Hepatic stellate cell (primary cell): Measurements from ENCODE around the gene KIT.

Experiments used
- DNase-seq: peaks from one replicate; pipeline ENCODE4 v3.0.0; 2011; ENCODE audit warnings: low spot score

KIT gene

DNA sequence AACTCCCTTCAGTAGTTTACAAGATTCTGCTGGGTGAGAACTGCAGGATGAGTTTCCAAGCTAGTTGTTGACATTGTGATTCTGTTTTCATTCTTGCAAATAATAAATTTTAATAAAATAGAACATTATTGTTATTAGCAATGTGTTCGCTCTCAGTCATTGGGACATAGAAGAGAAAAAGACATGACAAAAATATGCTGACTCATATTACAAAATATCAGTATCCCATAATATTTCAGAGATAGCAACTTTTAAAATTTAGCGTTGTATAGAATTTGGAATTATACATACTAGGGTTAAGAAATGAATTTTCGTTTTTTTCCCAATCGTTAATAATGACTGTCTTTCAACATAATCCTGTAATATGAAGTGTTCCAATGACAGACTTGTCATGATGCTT, 45.4 kb downstream of the KIT start:
- no peak for DNase-seq

DNA sequence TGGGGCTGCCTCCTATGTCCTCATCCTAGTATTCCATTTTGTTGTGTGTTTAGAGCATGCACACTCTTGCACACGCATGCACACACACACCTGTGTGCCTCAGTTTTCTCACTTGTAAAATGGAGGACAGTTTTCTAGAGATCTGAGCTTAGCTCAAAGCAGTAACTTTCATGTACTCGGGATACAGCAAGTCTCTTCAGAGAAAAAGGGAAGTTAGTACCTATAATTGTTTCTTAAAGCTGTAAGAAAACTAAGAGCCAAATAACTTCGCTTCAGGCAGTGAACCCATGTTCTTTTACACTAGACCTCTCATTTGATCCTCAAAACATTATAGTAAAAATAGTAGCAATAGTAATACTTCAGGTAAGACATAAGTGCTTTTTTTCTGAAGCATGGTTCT, 49.6 kb downstream of the KIT start:
- DNase-seq, result no peak

DNA sequence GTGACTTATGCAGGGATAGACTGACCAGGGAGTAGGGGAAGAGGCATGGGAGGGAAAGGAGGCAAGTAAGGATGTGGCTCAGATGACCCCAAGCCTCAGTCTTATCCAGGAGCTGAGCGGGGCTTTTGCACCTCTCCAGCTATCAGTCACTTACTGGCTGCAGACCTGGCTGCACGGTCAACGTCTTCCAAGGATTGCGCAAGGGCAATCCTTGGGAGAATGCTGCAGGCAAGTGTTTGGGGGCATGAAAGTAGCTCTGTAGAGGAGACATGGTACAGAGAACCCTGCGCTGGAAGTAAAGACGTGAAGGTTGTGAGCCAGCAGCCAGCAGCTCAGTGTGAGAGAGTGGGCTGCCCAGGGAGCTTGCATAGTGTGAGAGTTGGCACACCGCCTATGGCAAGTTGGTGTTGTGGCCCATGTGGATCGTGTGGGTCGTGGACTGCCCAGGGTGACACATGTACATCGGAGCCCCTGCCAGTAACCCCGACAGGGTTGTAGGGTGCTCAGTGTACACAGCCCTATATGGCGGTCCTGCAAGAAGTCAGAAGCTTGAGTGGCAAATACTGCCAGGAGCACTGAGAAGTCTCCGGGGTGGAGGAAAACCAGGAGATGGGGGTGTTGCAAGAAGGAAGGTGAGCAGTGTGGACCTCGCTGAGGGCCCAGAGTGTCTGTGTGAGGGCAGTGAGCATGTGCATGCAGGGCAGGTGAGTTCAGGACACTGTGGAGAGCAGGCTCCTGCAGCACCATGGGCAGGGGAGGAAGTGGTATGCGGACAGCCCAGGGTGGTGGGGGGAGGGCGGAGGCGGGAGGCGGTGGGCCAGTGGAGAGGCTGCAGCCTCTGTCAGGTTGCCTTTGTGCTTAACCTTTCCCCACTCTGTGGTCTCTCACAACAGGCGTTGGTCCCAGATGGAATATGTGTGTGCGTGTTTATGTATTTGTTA, 50.9 kb downstream of the KIT start:
- DNase-seq, result no peak

DNA sequence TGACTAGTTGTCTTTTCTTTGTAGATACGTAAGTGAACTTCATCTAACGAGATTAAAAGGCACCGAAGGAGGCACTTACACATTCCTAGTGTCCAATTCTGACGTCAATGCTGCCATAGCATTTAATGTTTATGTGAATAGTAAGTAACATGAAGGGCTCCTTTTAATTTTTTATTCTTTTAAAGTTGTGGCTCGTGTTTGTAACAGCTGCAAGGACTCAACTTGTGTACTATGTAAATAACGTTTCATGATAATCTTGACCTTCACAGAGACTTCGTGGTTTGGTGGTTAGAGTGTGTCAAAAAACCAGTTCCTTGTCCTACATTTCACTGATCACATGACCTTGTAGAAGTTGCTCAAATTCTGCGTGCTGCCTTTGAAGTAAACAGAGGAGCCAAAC, 51.6 kb downstream of the KIT start:
- DNase-seq, result no peak

DNA sequence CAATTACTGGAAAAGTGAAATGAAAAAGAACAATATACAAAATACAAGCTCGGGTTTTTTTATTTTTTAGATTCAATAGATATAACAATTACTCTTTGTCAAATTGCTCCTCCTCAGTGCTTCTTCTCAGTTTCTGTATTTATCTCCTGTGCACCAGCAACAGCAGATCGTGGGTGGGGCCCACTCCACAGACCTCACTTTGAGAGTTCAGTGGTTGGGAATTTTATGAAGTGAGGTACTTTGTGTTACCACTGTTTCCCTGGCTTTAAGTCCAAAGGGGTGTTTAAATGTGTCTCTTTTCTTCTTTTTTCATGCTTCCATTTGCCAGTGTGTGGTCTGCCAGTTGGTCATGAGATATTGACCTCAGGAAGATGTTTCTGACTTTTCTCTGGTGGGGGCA, 54.4 kb downstream of the KIT start:
- DNase-seq, result no peak

DNA sequence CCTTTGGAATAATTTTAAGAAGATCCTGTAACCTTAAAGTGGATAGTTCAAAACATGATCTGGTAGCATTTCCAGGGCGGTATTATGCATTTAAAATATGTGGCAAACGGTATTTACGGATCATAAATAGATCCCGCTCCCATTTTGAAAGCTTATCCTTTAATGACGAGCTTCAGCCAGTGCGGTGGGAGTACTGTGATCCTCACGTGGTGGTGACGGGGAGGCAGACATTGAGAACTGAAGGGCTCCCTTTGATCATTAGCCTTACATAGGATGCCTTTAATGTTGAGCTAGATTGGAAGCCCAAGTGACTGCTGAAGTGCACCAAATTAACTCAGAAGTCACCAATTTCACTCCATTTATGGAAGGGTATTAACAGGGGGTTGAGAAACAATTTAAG, 56.9 kb downstream of the KIT start:
- DNase-seq, result no peak

DNA sequence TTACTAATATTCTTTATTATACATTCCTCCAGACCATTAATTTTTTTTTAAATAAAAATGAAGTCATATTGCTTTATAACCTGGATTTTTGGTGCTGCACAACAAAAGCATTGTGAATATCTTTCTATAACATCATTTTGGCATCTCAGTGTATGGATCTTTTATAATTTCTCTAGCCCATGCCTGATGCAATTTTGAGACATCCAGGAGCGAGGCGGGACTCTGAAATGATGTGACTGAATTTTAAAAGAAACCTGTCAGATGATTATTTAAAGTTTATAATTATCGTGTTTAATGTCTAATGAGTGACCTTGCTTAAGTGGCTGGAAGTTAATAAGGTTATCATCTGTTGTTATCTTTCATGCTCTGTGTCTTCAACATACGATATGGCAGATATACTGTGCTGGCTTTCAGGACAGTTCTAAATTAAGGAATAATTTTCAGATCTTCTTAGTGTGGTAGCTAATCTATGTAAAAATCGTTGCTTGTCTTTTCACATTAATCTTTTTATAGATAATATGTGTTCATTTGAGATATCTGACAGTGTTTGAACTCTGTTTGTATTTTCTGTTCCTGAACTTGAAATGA, 58.8 kb downstream of the KIT start:
- no peak for DNase-seq

DNA sequence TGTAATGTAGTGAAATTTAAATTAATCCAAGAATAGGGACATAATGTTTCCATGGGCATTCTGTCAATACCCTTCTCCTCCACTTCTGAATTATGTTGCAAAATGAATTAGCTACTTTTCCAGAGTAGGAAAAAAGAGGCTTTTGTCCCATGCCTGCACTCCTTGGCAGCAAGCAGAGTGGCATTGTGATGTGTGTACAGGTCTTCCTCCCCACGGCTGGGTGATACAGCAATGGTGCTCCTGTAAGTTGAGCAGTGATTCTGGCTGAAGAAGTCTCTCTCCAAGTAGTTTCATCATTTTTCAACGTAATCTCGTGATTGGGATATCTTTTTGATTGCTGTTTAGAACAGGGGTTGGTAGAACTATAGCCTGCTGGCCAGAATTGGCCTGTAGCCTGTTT, 59.9 kb downstream of the KIT start:
- no peak for DNase-seq

DNA sequence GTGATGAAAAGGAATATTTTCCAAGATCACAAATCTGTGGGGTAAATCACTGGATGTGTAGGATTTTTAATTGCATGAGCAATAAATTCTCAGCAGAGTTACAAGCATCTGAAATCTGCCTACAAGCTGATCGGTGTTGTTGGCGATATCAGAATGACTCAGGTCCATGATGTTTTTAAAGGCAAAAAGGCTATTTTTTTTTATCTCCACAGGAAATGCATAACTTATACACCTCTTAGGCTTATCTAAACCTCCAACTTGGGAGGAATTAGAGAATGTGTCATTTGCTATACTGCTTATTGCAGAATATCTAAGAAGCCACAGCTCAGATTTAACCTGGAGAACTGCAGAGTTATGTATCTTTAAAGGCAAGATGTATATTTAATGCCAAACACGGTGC, 61.6 kb downstream of the KIT start:
- DNase-seq, result no peak

DNA sequence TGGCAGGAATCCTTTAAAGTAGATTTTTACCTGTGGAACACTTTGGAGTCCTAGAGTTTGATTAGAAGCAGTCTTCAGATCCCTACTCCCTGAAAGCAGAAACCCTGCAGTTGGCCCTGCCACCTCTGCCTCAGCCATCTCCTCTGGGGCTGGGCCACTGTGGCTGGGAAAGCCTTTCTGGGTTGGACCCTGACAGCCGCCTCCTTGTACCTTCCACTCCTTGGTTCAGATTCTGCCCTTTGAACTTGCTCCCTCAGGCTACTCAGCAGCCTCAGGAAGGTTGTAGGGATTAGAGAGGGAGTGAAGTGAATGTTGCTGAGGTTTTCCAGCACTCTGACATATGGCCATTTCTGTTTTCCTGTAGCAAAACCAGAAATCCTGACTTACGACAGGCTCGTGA, 65.5 kb downstream of the KIT start:
- DNase-seq, result no peak

DNA sequence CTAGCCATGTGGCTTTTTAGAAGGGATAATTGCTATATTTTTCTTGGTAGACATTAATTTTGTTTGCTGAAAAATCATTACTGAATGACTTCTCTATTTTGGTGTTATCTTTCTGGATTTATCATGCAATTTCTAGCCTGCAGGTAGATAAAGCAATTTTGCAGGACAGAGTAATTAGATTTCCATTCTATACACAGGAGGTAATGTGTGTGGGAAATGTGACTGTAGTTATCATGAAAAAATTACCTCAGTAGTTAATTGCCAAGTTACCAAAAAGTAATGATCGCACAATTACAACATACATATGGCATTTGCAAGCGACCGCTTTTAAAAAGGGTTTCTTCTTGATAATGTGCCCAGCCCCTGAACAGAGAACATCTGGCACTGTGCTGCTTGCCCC, 66.1 kb downstream of the KIT start:
- DNase-seq, result no peak

DNA sequence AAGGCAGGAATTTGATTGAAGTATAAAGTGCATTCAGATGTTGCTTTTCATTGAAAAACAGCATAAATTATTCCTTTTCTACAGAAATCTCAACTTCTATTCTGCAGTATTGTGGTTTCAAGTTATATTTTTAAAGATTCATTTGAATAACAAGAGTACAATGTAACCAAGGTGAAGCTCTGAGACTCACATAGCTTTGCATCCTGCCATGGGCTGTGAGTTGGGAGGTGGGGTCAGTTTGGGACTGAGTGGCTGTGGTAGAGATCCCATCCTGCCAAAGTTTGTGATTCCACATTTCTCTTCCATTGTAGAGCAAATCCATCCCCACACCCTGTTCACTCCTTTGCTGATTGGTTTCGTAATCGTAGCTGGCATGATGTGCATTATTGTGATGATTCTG, 69.2 kb downstream of the KIT start:
- no peak for DNase-seq

DNA sequence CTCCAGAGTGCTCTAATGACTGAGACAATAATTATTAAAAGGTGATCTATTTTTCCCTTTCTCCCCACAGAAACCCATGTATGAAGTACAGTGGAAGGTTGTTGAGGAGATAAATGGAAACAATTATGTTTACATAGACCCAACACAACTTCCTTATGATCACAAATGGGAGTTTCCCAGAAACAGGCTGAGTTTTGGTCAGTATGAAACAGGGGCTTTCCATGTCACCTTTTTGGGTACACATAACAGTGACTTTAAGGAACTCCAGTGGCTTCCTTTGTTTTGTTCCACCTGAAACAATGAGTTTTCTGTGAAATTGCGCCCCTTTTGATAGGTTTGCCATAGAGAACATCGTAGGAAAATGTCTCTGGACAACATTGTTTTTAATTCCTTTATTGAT, 69.6 kb downstream of the KIT start:
- no peak for DNase-seq

DNA sequence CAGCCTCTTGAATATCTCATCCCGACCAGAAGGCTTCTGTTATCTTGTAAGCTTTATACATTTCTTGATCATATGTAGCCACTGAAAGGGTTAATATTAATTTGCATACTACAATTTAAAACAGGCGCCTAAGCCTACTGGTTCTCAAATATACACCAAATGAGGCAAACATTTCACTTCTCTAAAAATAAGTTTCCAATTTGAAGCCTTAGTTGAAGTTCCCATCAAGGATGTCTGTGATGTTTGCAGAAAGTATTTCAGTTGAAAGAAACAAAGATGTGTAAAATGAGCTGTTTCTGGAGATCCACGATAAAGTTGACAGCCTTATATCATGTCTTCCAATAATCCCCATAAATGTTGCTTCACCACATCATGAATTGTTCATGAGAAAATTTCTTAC, 70.6 kb downstream of the KIT start:
- no peak for DNase-seq

DNA sequence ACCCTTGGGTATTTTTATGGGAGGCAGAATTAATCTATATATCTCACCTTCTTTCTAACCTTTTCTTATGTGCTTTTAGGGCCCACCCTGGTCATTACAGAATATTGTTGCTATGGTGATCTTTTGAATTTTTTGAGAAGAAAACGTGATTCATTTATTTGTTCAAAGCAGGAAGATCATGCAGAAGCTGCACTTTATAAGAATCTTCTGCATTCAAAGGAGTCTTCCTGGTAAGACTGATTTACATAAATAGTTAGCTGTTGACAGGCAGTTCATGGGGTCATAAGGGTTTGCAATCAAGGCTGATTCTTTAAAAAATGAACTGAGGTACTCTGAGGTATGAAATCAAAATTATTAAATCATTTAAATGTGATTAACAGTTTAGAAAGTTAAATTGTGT, 71.5 kb downstream of the KIT start:
- no peak for DNase-seq

DNA sequence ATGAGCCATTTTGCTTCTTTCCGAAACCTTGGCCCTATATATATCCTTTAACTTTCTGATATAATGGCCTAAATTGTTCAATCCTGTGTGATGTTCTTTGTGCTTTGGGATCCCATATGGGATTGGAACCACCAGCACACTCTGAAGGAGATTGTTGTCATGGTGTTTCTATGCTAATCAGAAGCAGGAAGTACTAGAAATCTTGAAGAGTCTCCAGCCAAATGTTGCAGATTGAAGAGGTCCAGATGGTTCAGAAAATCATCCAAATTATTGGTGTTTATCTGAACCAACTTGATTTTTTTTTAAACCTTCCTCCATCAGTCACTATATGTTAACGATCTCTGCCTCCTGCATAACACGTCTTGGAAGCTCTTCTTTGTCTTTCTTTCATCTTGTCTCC, 72.8 kb downstream of the KIT start:
- no peak for DNase-seq

DNA sequence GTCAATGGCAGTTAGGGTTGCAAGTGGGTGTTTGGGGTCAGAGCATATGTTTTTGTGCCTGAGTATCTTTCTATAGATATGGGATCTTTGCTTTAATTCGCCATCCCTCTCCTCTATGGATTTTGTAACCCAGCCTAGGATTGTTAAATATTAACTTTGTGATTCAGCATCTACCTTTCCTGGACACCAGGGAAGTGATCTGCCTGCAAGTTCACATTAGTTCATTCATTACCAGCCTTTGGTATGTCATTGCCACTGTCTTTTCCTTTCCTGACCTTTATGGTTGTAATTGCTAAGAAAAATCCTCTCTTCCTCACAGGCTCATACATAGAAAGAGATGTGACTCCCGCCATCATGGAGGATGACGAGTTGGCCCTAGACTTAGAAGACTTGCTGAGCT, 73.8 kb downstream of the KIT start:
- no peak for DNase-seq

DNA sequence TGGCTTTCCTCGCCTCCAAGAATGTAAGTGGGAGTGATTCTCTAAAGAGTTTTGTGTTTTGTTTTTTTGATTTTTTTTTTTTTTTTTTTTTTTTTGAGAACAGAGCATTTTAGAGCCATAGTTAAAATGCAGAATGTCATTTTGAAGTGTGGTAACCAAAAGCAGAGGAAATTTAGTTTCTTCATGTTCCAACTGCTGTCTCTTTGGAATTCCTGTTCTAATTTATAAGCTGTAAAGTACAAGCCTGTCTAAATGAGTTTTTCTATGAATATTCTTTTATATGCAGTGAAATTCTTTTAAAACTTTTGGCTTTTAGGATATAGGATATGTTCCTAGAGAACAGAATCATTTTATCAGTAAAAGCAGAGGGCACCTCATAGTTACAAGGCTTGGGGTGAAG, 74.2 kb downstream of the KIT start:
- no peak for DNase-seq

DNA sequence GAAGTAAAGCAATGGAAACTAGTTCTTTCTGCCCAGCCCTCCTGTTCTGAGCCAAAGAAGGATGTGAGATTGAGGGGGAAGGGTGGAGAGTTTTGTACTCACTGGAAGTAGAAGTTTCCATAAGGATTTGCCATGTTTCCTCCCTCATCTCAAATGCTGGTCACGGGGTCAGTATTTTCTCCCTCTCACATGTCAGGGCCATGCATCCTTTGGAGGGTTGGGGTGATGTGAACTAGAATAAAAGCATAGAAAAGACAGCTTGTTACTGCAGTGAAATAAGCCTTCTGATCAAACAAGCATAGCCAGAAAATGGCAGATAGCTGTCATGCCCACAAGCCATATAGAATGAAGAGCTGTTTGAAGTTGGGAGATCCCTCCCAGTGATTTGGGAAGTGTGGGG, 79.7 kb downstream of the KIT start:
- no peak for DNase-seq

DNA sequence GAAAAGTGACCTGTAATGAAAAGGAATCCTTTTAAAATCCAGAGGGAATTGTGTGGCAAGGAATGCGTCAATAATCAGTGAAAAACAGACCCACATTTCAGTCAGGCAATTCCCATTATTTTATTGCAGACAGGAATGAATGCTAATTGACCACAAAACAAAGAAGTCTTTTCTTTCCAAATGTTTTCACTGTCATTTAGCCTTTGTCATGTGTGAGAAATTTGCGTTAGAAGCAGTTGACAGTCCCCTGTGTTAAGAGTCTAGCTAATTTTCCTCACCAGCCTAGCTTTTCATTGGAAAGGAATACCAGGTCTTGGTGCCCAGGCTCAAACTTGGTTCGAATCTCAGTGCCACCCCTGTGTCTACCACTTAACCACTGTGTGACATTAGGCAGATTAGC, 83.4 kb downstream of the KIT start:
- DNase-seq, result no peak

DNA sequence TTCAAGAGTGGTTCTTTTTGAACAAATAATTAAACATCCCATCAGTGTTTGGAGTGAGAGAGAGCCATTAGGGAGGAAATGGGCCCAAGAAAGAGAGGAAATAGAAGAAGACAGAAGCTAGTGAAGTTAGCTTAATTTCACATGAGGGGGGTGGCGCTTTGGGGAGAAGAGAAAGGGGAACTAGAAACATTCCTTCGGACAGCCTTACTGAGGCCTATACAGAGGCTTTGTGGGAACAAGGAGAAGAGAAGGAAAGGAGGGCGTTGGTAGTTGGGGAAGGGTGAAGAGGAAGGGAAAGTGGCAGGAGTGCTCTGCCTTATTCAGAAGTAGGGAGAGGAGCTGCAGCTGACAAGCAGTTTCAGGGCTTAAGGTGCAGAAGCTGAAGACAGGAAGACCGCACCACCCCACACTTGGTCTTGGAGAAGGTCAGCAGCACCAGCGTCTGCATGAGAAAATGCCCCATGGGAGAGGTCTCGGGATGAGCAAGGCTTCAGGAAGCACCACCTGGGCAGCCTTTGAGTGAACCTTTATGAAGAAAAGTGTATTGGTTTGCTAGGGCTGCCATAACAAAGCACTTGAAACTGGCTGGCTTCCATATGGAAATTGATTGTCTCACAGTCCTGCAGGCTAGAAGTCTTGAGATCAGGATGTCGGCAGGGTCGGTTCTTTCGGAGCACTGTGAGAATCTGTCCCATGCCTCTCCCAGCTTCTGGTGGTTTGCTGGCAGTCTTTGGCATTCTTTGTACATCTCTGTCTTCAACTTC, 85.1 kb downstream of the KIT start:
- DNase-seq, result no peak

DNA sequence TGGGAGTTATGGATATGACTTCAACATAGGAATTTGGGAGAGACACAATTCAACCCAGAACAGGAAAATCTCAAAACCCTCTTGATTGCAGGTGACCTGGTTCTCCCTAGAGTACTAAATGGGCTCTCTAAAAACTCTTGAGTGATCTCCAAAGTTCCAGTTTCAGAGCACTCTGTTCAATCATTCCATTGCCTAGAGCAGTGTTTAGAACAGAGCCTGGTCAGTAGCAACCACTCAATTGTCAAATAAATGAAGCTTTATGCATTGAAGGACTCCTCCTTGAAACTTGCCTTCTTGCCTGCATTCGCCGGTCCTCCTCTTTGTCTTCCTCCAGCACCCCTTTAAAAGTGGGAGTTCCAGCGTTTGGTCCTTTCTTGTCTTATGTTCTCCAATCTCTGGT, 85.8 kb downstream of the KIT start:
- DNase-seq, result no peak

DNA sequence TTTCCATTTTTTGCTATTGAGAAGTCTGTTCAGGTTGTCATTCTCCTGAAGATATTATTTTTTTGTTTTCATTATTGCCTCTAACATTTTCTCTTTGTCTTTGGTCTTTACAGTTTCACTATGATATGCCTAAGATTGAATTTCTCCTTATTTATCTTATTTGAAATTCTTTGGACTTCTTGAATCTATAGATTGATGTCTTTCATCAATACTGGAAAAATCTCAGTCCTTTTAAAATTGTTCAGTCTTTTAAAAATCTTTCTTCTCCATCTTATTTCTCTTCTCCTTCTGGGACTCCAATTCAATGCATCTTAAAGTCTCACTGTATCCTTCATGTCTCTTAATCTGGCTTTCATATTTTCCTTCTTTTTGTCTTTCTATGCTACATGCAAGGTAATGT, 86.7 kb downstream of the KIT start:
- DNase-seq, result no peak
